Astrocyte (in vitro differentiated cells and primary cell): ENCODE results near the gene COL6A6.

Experiments
- EZH2 ChIP-seq: IDR thresholded peaks from 2 replicates; pipeline ENCODE4 v1.6.1; 2012; ENCODE audit warnings: mild to moderate bottlenecking, low read length, inconsistent platforms; ENCODE audit not compliant: insufficient read depth
- TF ChIP-seq, protein P1 (sequence below): IDR thresholded peaks from 2 replicates; pipeline ENCODE4 v1.5.1; 2011; ENCODE audit warnings: low read depth, mild to moderate bottlenecking, inconsistent platforms, low read length, moderate library complexity; ENCODE audit not compliant: insufficient read depth

DNA sequence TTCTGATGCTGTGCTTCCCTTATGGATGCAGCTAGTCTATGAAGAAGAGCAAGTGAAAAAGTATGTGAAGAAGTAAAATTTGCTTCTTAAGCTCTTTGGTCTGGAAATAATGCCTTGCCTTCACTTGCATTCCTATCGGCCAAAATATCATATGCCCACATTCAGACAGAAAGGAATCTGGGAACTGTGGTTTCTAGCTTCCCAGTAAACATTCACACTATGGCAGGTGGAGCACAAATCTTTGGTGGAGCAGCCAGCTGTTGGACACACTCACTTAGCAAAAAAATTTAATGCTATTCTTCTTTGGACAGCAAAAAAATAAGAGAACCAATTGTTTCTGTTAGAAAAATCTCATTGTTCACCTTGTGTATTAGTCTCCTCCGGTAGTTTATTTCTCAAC, 12.3 kb upstream of the COL6A6 start:
- TF ChIP-seq, protein P1, sequence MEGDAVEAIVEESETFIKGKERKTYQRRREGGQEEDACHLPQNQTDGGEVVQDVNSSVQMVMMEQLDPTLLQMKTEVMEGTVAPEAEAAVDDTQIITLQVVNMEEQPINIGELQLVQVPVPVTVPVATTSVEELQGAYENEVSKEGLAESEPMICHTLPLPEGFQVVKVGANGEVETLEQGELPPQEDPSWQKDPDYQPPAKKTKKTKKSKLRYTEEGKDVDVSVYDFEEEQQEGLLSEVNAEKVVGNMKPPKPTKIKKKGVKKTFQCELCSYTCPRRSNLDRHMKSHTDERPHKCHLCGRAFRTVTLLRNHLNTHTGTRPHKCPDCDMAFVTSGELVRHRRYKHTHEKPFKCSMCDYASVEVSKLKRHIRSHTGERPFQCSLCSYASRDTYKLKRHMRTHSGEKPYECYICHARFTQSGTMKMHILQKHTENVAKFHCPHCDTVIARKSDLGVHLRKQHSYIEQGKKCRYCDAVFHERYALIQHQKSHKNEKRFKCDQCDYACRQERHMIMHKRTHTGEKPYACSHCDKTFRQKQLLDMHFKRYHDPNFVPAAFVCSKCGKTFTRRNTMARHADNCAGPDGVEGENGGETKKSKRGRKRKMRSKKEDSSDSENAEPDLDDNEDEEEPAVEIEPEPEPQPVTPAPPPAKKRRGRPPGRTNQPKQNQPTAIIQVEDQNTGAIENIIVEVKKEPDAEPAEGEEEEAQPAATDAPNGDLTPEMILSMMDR, result no peak
- TF ChIP-seq EZH2, result no peak
